Upper lobe of left lung (tissue), 6 donors: ENCODE data around the gene NOS1. TPM values are rescaled to one million over a fixed set of nuclear protein-coding genes. Genes with fewer than 3 reads are reported as not detected.

Experiments
- ATAC-seq, 2 donors: fragments of 200-7000 bp; cut with Tn5 transposase; one replicate each; pipeline ENCODE4 v1.9.1; 2022; ENCODE audit warnings: mild to moderate bottlenecking in 2 of 2, moderate library complexity in 2 of 2; ENCODE audit not compliant: low FRiP score in 2 of 2
- DNase-seq, 2 donors: peaks; one replicate each; pipeline ENCODE4 v3.0.0-alpha.2; 2019 to 2020
- H3K27ac ChIP-seq, 4 donors: fragments of 200-600 bp; sonication (generic); one replicate each; pipeline ENCODE4 v1.5.1; 2016 to 2019
- H3K27me3 ChIP-seq, 4 donors: fragments of 200-600 bp; sonication (generic); one replicate each; pipeline ENCODE4 v1.5.1; 2017 to 2019
- H3K36me3 ChIP-seq, 4 donors: fragments of 200-600 bp; sonication (generic); one replicate each; pipeline ENCODE4 v1.5.1; 2016 to 2019
- H3K4me1 ChIP-seq, 4 donors: fragments of 200-600 bp; sonication (generic); one replicate each; pipeline ENCODE4 v1.5.1; 2018 to 2019
- H3K4me3 ChIP-seq, 4 donors: fragments of 200-600 bp; sonication (generic); one replicate each; pipeline ENCODE4 v1.5.1; 2017 to 2019; ENCODE audit warnings: mild to moderate bottlenecking in 2 of 4, moderate library complexity in 1 of 4
- H3K9me3 ChIP-seq, 4 donors: fragments of 200-600 bp; sonication (generic); one replicate each; pipeline ENCODE4 v1.5.1; 2018 to 2019
- EP300 ChIP-seq, 4 donors: sonication (generic); formaldehyde crosslinking; IDR thresholded peaks; one replicate each; pipeline ENCODE4 v1.5.1; 2017; ENCODE audit warnings: antibody characterized with exemption in 4 of 4, control low read depth in 2 of 4
- POLR2A ChIP-seq, 4 donors: fragments of 450-650 bp; IDR thresholded peaks; one replicate each; pipeline ENCODE4 v1.5.1; 2016 to 2017; ENCODE audit warnings: antibody characterized with exemption in 4 of 4, mild to moderate bottlenecking in 2 of 4
- POLR2AphosphoS5 ChIP-seq, 2 donors: sonication (generic); formaldehyde crosslinking; IDR thresholded peaks; one replicate each; pipeline ENCODE4 v1.5.1; 2017; ENCODE audit warnings: antibody characterized with exemption in 2 of 2
- WGBS, 2 donors: methylation state at CpG; one replicate each; pipeline ENCODE4 v1.1.5; 2017 to 2018; 5-methylcytosine and 5-hydroxymethylcytosine counted together
- total RNA-seq, 6 donors: library from RNA; depleted of rRNA in 4 of 6; stranded (reverse); fragments of >200 nt in 4 of 6; gene quantifications; one replicate each; pipeline versions ENCODE4 v1.1.0 to v1.2.1, GENCODE V29; 2016 to 2021
- TF ChIP-seq, protein P1 (sequence below), 6 experiments: fragments of 450-650 bp in 4 of 6; fragments of 200-600 bp in 2 of 6; sonication (generic) in 2 of 6; IDR thresholded peaks; one replicate each; pipeline ENCODE4 v1.5.1; 2016 to 2019; ENCODE audit warnings: antibody characterized with exemption in 6 of 6
- donor health status: DM: no; HTN: no; CAD: no; lungs with moderate emphysema.
- donor health status: DM: no; HTN: yes; CAD: no; lungs with severe emphysema.

The NOS1 gene
- total RNA-seq, 6 donors from 2014 or later: 0.39 to 4.4 (median 2.4) TPM

DNA sequence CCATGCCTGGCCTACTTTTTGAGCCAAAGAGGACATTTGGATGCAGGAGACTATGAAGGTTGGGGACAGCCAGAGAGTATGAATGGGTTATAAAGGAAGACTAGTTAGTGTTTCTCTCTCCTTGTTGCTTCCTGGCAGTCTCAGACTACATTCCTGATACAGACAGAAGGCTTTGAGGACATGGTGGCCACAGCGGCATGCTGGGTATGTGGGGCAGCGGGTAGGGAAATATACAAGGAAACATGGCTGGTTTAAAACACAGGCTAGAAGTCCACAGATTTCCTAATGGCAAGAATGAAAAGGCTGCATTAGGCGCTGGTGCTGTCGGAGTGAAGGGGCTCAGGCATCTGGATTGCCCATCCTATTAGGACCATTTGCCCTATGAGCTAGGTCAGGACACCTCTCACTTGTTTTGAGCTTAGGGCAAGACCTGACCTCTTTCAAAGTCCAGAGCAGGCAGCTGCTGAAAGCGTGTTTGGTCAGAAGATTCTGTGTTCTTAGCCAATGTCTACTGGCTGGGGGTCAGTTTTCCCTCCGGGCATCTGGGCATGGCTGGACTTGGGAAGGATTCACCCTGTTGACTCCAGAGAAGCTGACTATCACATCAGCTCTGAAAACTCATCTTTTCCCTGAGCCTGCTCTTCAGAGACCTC lies 151.0 kb downstream of the NOS1 start:
- H3K4me1 ChIP-seq: peaks cover 0 to 5% (median 0%) of the 10 kb centered on the region in 4 donors
- no peak for DNase-seq
- no peak overlapping the region for H3K27ac ChIP-seq
- no peaks in the 10 kb centered on the region for H3K9me3 ChIP-seq
- no peaks in the 10 kb centered on the region for H3K27me3 ChIP-seq
- WGBS, 2 donors: 78 to 89% methylated on average over 6 of the region's 6 CpGs
- H3K4me3 ChIP-seq: no peak overlapping the region
- TF ChIP-seq POLR2A (IDR thresholded peaks at IDR 0.05) (no peak), EP300 (IDR thresholded peaks at IDR 0.05) (no peak), POLR2AphosphoS5 (IDR thresholded peaks at IDR 0.05) (no peak)
- TF ChIP-seq, protein P1, sequence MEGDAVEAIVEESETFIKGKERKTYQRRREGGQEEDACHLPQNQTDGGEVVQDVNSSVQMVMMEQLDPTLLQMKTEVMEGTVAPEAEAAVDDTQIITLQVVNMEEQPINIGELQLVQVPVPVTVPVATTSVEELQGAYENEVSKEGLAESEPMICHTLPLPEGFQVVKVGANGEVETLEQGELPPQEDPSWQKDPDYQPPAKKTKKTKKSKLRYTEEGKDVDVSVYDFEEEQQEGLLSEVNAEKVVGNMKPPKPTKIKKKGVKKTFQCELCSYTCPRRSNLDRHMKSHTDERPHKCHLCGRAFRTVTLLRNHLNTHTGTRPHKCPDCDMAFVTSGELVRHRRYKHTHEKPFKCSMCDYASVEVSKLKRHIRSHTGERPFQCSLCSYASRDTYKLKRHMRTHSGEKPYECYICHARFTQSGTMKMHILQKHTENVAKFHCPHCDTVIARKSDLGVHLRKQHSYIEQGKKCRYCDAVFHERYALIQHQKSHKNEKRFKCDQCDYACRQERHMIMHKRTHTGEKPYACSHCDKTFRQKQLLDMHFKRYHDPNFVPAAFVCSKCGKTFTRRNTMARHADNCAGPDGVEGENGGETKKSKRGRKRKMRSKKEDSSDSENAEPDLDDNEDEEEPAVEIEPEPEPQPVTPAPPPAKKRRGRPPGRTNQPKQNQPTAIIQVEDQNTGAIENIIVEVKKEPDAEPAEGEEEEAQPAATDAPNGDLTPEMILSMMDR (IDR thresholded peaks at IDR 0.05): no peak
- no peaks in the 10 kb centered on the region for H3K36me3 ChIP-seq
- ATAC-seq: no peak

DNA sequence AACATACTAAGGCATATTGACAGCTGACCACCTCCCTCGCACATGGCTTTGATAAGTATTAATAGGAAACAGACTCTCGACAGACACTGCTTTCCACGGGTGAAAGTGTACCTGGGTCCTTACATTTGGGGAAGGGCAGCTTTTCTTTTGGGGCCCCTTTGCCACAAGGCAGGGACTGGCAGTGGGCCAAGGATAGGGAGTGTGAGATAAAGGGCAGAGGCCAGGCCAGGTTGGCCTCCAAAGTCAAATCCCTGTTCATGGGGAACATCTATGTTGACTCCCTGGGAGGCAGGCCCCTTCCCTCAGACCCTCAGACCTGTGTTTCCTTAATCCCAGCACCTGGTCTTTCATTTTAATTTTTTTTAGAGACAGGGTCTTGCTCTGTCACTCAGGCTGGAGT lies 151.8 kb downstream of the NOS1 start:
- no peak for ATAC-seq

DNA sequence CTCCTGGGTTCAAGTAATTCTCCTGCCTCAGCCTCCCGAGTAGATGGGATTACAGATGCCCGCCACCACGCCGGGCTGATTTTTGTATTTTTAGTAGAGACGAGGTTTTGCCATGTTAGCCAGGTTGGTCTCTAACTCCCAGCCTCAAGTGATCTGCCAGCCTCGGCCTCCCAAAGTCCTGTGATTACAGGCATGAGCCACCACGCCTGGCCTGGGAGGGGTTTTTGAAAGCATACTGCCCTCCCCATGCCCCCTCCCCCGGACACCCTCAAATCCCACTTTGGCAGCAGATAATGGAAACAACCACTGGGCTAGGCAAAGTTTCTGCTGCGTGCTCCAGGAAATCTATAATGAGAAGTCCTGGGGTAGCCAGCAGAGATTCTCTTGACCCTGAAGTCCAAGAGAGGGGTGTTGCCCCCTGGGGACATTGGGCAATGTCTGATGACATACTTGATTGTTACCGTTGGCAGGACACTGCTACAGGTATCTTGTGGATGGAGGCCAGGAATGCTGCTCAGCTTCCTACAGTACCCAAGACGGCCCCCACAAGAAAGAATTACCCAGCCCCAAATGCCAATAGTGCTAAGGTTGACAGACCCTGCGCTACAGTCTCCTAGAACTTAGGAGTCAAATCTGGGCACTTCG lies 152.5 kb downstream of the NOS1 start:
- DNase-seq (no peak), ATAC-seq (no peak)
- 80 to 89% methylated on average over 11 to 13 of the region's 13 CpGs for WGBS, 2 donors
- Histone ChIP-seq H3K27me3 (no peaks in the 10 kb centered on the region), H3K4me1 (peaks cover 0 to 5% (median 0%) of the 10 kb centered on the region in 4 donors), H3K27ac (no peak overlapping the region), H3K36me3 (no peaks in the 10 kb centered on the region), H3K4me3 (no peak overlapping the region), H3K9me3 (no peaks in the 10 kb centered on the region)
- TF ChIP-seq POLR2AphosphoS5 (IDR thresholded peaks at IDR 0.05) (no peak), EP300 (IDR thresholded peaks at IDR 0.05) (no peak), POLR2A (IDR thresholded peaks at IDR 0.05) (no peak)
- TF ChIP-seq, protein P1 (IDR thresholded peaks at IDR 0.05): no peak

More for the DNA sequence above, 151.8 kb downstream of the NOS1 start:
- Histone ChIP-seq H3K36me3 (no peaks in the 10 kb centered on the region), H3K9me3 (no peaks in the 10 kb centered on the region), H3K27ac (no peak overlapping the region), H3K4me3 (no peak overlapping the region), H3K27me3 (no peaks in the 10 kb centered on the region), H3K4me1 (peaks cover 0 to 5% (median 0%) of the 10 kb centered on the region in 4 donors)
- no peak for TF ChIP-seq EP300 (IDR thresholded peaks at IDR 0.05)
- no peak for TF ChIP-seq POLR2A (IDR thresholded peaks at IDR 0.05)
- TF ChIP-seq POLR2AphosphoS5 (IDR thresholded peaks at IDR 0.05): no peak
- TF ChIP-seq, protein P1 (IDR thresholded peaks at IDR 0.05): no peak
- WGBS, 2 donors: 70 to 81% methylated on average over 3 of the region's 3 CpGs
- DNase-seq: no peak

DNA sequence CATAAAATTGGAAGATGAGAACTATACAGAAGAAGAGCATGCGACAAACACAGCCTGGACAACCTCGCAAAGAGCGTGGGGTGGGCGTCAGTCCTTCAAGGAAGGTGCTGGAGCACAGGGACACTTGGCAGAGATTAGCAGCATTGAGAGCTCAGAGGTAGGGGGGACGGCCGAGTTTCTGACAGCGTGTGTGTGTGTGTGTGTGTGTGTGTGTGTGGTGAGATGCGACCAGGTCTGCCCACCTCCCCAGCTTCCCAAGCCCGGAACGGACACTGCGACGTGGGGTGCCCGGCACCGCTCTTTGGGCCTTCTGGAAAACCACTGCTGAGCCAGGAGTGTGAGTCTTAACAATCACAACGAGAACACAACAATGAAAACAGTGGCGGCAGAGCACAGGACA lies 153.2 kb downstream of the NOS1 start:
- no peak for TF ChIP-seq POLR2AphosphoS5 (IDR thresholded peaks at IDR 0.05)
- no peak for TF ChIP-seq EP300 (IDR thresholded peaks at IDR 0.05)
- no peak for TF ChIP-seq POLR2A (IDR thresholded peaks at IDR 0.05)
- TF ChIP-seq, protein P1 (IDR thresholded peaks at IDR 0.05): no peak
- peak in 1 of 2 donors; percentile 64 for DNase-seq
- no peak for ATAC-seq
- H3K9me3 ChIP-seq: no peaks in the 10 kb centered on the region
- H3K27me3 ChIP-seq: no peaks in the 10 kb centered on the region
- H3K4me1 ChIP-seq: peaks cover 0 to 5% (median 0%) of the 10 kb centered on the region in 4 donors
- WGBS, 2 donors: 72 to 84% methylated on average over 16 of the region's 16 CpGs
- H3K27ac ChIP-seq: no peak overlapping the region
- no peak overlapping the region for H3K4me3 ChIP-seq
- no peaks in the 10 kb centered on the region for H3K36me3 ChIP-seq
